Astrocyte (in vitro differentiated cells and primary cell): ENCODE measurements around the gene IBA57. TPM values are rescaled to one million over a fixed set of nuclear protein-coding genes. Genes with fewer than 3 reads are reported as not detected.

Experiments
- DNase-seq: peaks from one replicate; pipeline ENCODE4 v3.0.0-alpha.2; 2010; ENCODE audit warnings: low read depth
- FAIRE-seq: peaks from 2 replicates; lab custom pipeline; 2011; peaks lifted over from hg19 to GRCh38; lab: Jason Lieb, UNC
- H2AFZ ChIP-seq: 2 replicates; pipeline ENCODE4 v1.6.0; 2012; ENCODE audit warnings: low read depth, low read length, inconsistent platforms
- H3K27ac ChIP-seq: 2 replicates; pipeline ENCODE4 v1.5.1; 2011; ENCODE audit warnings: low read depth, low read length, inconsistent platforms
- H3K27me3 ChIP-seq: 2 replicates; pipeline ENCODE4 v1.6.0; 2011; ENCODE audit warnings: low read length, inconsistent platforms; ENCODE audit not compliant: insufficient read depth
- H3K36me3 ChIP-seq: 2 replicates; pipeline ENCODE4 v1.5.1; 2011; ENCODE audit warnings: low read length, inconsistent platforms; ENCODE audit not compliant: insufficient read depth
- H3K4me1 ChIP-seq: 2 replicates; pipeline ENCODE4 v1.5.1; 2011; ENCODE audit warnings: low read length, inconsistent platforms; ENCODE audit not compliant: insufficient read depth
- H3K4me2 ChIP-seq: 2 replicates; pipeline ENCODE4 v1.6.0; 2012; ENCODE audit warnings: low read length, inconsistent platforms
- H3K4me3 ChIP-seq: 2 replicates; pipeline ENCODE4 v1.5.1; 2011; ENCODE audit warnings: low read depth, mild to moderate bottlenecking, low read length, inconsistent platforms; ENCODE audit not compliant: insufficient read depth
- H3K79me2 ChIP-seq: 2 replicates; pipeline ENCODE4 v1.6.0; 2012; ENCODE audit warnings: mild to moderate bottlenecking, low read length, inconsistent platforms; ENCODE audit not compliant: insufficient read depth
- H3K9ac ChIP-seq: 2 replicates; pipeline ENCODE4 v1.6.0; 2012; ENCODE audit warnings: mild to moderate bottlenecking, low read length, inconsistent platforms
- H3K9me3 ChIP-seq: 2 replicates; pipeline ENCODE4 v1.5.1; 2012; ENCODE audit warnings: low read depth, mild to moderate bottlenecking, low read length, inconsistent platforms; ENCODE audit not compliant: insufficient read depth
- H4K20me1 ChIP-seq: 2 replicates; pipeline ENCODE4 v1.6.0; 2012; ENCODE audit warnings: low read length, inconsistent platforms; ENCODE audit not compliant: insufficient read depth
- H3K27ac Mint-ChIP-seq: one replicate; pipeline ENCODE4 v1.8.0; 2021; ENCODE audit warnings: mild to moderate bottlenecking, mixed read lengths; ENCODE audit not compliant: unreplicated experiment
- H3K27me3 Mint-ChIP-seq: one replicate; pipeline ENCODE4 v1.8.0; 2021; ENCODE audit warnings: low read depth, mixed read lengths; ENCODE audit not compliant: unreplicated experiment
- H3K36me3 Mint-ChIP-seq: one replicate; pipeline ENCODE4 v1.8.0; 2021; ENCODE audit warnings: low read depth, mixed read lengths; ENCODE audit not compliant: unreplicated experiment
- H3K4me1 Mint-ChIP-seq: one replicate; pipeline ENCODE4 v1.8.0; 2021; ENCODE audit warnings: low read depth, mixed read lengths; ENCODE audit not compliant: unreplicated experiment
- H3K4me3 Mint-ChIP-seq: one replicate; pipeline ENCODE4 v1.8.0; 2021; ENCODE audit warnings: mild to moderate bottlenecking, moderate library complexity, mixed read lengths; ENCODE audit not compliant: unreplicated experiment
- H3K9me3 Mint-ChIP-seq: one replicate; pipeline ENCODE4 v1.8.0; 2021; ENCODE audit warnings: mild to moderate bottlenecking, mixed read lengths; ENCODE audit not compliant: unreplicated experiment
- EZH2 ChIP-seq: IDR thresholded peaks from 2 replicates; pipeline ENCODE4 v1.6.1; 2012; ENCODE audit warnings: mild to moderate bottlenecking, low read length, inconsistent platforms; ENCODE audit not compliant: insufficient read depth
- total RNA-seq: library from RNA; stranded (reverse); gene quantifications from 2 replicates; pipeline ENCODE4 v1.2.1, GENCODE V29; 2021
- TF ChIP-seq, protein P1 (sequence below): IDR thresholded peaks from 2 replicates; pipeline ENCODE4 v1.5.1; 2011; ENCODE audit warnings: low read depth, mild to moderate bottlenecking, inconsistent platforms, low read length, moderate library complexity; ENCODE audit not compliant: insufficient read depth

IBA57 gene
- total RNA-seq, 1 donor from 2014 or later: 4.9 TPM

DNA sequence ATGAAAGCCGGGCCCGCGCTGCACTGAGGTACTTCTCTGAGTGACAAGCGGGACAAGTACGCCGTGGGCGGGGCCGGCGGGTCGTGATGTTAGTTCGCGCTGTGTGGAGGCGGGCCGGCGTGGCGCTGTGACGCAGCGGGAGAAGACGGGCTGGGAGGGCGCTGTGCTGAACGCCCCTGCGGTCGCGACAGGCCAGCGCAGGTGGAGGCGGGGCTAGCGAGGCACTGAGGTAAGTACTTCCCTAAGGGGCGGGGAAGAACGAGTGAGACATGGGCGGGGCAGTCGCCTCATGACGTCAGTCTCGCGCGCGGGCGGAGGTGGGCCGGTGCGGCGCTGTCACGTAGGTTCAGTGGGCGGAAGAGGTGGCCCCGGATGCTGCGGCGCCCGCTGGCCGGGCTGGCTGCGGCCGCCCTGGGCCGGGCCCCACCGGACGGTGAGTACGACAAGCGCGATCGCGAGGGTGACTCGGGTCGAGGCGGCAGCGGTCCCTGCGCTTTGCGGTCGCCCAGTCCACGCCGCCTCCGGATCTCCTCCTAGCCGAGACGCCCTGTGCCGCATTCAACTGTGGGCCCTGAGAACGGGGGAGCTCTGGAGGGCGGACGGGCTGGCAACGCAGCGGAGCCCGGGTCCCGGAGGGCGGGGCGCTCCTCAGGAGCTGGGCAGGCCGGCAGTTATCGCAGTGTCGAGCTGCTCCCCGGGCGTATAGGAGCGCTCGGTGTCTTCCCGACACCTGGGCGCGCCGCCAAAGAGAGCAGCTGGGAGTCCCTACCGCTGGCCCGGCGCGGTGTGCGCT lies 25.5 kb upstream of the IBA57 start, which contains the start of gene GUK1:
Gene GUK1 (plus strand): TSS at position 349 of the 793 bp plus-strand sequence. CDS start 24 bp downstream, at position 373.
- H2AFZ ChIP-seq: peak within 1 kb of the TSS; percentile 67
- peaks cover 24% of the 10 kb centered on the region for H3K27me3 Mint-ChIP-seq
- peak within 1 kb of the TSS; percentile 95 for H3K9ac ChIP-seq
- peak within 1 kb of the TSS; percentile 88 for H3K4me3 ChIP-seq
- peaks cover 46% of the 10 kb centered on the region for H4K20me1 ChIP-seq
- H3K4me1 Mint-ChIP-seq: peaks cover 20% of the 10 kb centered on the region
- H3K27ac Mint-ChIP-seq: peak within 1 kb of the TSS; percentile 93
- TF ChIP-seq EZH2: no peak
- TF ChIP-seq, protein P1, sequence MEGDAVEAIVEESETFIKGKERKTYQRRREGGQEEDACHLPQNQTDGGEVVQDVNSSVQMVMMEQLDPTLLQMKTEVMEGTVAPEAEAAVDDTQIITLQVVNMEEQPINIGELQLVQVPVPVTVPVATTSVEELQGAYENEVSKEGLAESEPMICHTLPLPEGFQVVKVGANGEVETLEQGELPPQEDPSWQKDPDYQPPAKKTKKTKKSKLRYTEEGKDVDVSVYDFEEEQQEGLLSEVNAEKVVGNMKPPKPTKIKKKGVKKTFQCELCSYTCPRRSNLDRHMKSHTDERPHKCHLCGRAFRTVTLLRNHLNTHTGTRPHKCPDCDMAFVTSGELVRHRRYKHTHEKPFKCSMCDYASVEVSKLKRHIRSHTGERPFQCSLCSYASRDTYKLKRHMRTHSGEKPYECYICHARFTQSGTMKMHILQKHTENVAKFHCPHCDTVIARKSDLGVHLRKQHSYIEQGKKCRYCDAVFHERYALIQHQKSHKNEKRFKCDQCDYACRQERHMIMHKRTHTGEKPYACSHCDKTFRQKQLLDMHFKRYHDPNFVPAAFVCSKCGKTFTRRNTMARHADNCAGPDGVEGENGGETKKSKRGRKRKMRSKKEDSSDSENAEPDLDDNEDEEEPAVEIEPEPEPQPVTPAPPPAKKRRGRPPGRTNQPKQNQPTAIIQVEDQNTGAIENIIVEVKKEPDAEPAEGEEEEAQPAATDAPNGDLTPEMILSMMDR: no peak
- peak within 1 kb of the TSS; percentile 92 for H3K4me3 Mint-ChIP-seq
- H3K27me3 ChIP-seq: peaks cover 21% of the 10 kb centered on the region
- H3K36me3 ChIP-seq: no peaks in the 10 kb centered on the region
- peaks cover 50% of the 10 kb centered on the region for H3K79me2 ChIP-seq
- H3K9me3 Mint-ChIP-seq: peaks cover 2% of the 10 kb centered on the region
- H3K4me2 ChIP-seq: peak within 1 kb of the TSS; percentile 95
- DNase-seq (peak; percentile 99), FAIRE-seq (no peak)
- peaks cover 20% of the 10 kb centered on the region for H3K4me1 ChIP-seq
- no peaks in the 10 kb centered on the region for H3K9me3 ChIP-seq
- H3K27ac ChIP-seq: peak within 1 kb of the TSS; percentile 85
- H3K36me3 Mint-ChIP-seq: peaks cover 3% of the 10 kb centered on the region

DNA sequence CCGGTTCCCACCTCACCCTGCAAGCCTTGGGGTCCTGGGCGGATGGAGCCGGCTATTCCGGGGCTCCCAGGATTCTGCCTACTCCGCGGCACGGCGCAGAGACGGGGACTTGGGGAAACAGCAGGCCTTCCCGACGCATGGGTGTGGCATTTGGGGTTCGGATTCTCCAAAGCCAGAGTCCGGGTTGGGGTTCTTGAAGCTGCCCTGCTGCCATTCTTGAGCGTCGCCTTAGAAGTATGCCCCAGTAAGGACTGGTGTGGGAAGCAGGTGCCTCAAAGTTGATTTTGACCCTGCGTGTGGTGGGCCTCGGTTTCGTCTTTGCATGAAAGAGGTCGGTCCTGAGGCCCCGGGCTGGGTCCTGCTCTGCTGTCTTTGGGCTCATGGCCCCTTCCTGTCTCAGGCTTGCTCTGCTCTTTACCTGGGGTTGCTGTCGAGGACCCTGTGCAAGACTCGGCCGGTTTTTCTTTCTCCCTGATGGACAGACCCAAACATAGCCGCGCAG lies 24.8 kb upstream of the IBA57 start:
- H3K9me3 Mint-ChIP-seq: peaks cover 2% of the 10 kb centered on the region
- Histone ChIP-seq H3K9ac (peak overlapping the region; percentile 95), H3K27me3 (peaks cover 15% of the 10 kb centered on the region), H3K4me2 (peak overlapping the region; percentile 95), H3K4me3 (peak overlapping the region; percentile 88), H3K36me3 (peaks cover 2% of the 10 kb centered on the region), H3K79me2 (peaks cover 57% of the 10 kb centered on the region), H2AFZ (peak overlapping the region; percentile 64), H3K9me3 (no peaks in the 10 kb centered on the region), H3K4me1 (peaks cover 20% of the 10 kb centered on the region), H3K27ac (peak overlapping the region; percentile 85), H4K20me1 (peaks cover 52% of the 10 kb centered on the region)
- no peak for FAIRE-seq
- peaks cover 3% of the 10 kb centered on the region for H3K36me3 Mint-ChIP-seq
- H3K27me3 Mint-ChIP-seq: peaks cover 18% of the 10 kb centered on the region
- H3K4me3 Mint-ChIP-seq: peak overlapping the region; percentile 92
- TF ChIP-seq, protein P1: no peak
- no peak for TF ChIP-seq EZH2
- H3K4me1 Mint-ChIP-seq: peaks cover 20% of the 10 kb centered on the region
- no peak for DNase-seq
- peak overlapping the region; percentile 79 for H3K27ac Mint-ChIP-seq
